NT2/D1 (cell line): ENCODE data around the gene FSTL4.

ENCODE experiments used
- SUZ12 ChIP-seq: IDR thresholded peaks from 2 replicates; pipeline ENCODE4 v1.6.1; 2011; ENCODE audit not compliant: insufficient read length, insufficient read depth; ENCODE audit errors: extremely low read depth
- YY1 ChIP-seq: IDR thresholded peaks from 2 replicates; pipeline ENCODE4 v1.6.1; 2011; ENCODE audit not compliant: insufficient read length, insufficient read depth
- ZNF274 ChIP-seq: IDR thresholded peaks from 2 replicates; pipeline ENCODE4 v1.6.1; 2011; ENCODE audit warnings: mild to moderate bottlenecking, low read depth, low read length

- no peak for TF ChIP-seq ZNF274
- no peak for TF ChIP-seq SUZ12
- no peak for TF ChIP-seq YY1
Measured at GRCh38 chr5:133252133-133252480, 360.2 kb downstream of the FSTL4 start.
